Heart left ventricle (tissue), 16 donors: ENCODE measurements around the gene CCDC71. TPM values are rescaled to one million over a fixed set of nuclear protein-coding genes. Genes with fewer than 3 reads are reported as not detected.
A peak's percentile ranks its signal among the peaks of the same experiment; 100 is the strongest.

Experiments used
- ATAC-seq, 4 donors: fragments of 200-7000 bp; cut with Tn5 transposase; one replicate each; pipeline ENCODE4 v1.9.1; 2020 to 2022; ENCODE audit warnings: moderate library complexity in 4 of 4, mild to moderate bottlenecking in 3 of 4, moderate number of reproducible peaks in 1 of 4
- DNase-seq, 5 donors: peaks; one replicate each; pipeline ENCODE4 v3.0.0-alpha.2; 2020
- H3K27ac ChIP-seq, 12 donors: fragments of 200-600 bp; sonication (generic) in 4 of 12; one replicate each; pipeline versions ENCODE4 v1.5.0 to v1.8.0; 2016 to 2022; ENCODE audit warnings: mild to moderate bottlenecking in 2 of 12
- H3K27me3 ChIP-seq, 9 donors: fragments of 200-600 bp; sonication (generic) in 2 of 9; one replicate each; pipeline versions ENCODE4 v1.5.1 to v1.8.0; 2016 to 2022; ENCODE audit warnings: mild to moderate bottlenecking in 3 of 9
- H3K36me3 ChIP-seq, 9 donors: fragments of 200-600 bp; sonication (generic) in 2 of 9; one replicate each; pipeline versions ENCODE4 v1.5.0 to v1.8.0; 2018 to 2022; ENCODE audit warnings: mild to moderate bottlenecking in 2 of 9
- H3K4me1 ChIP-seq, 12 donors: fragments of 200-600 bp; sonication (generic) in 4 of 12; one replicate each; pipeline versions ENCODE4 v1.5.0 to v1.8.0; 2016 to 2022; ENCODE audit warnings: mild to moderate bottlenecking in 3 of 12
- H3K4me3 ChIP-seq, 12 donors: fragments of 200-600 bp; sonication (generic) in 4 of 12; one replicate each; pipeline versions ENCODE4 v1.5.0 to v1.8.0; 2017 to 2022; ENCODE audit warnings: mild to moderate bottlenecking in 9 of 12, moderate library complexity in 4 of 12
- H3K9me3 ChIP-seq, 12 donors: fragments of 200-600 bp; sonication (generic) in 4 of 12; one replicate each; pipeline versions ENCODE4 v1.5.0 to v1.8.0; 2016 to 2022; ENCODE audit warnings: mild to moderate bottlenecking in 1 of 12
- CTCF ChIP-seq, 12 donors: fragments of 200-600 bp; sonication (generic) in 4 of 12; IDR thresholded peaks; one replicate each; pipeline versions ENCODE4 v1.5.0 to v1.8.0; 2018 to 2022; ENCODE audit warnings: antibody characterized with exemption in 12 of 12, mild to moderate bottlenecking in 5 of 12
- POLR2A ChIP-seq, 2 donors: fragments of 450-650 bp; IDR thresholded peaks; one replicate each; pipeline ENCODE4 v1.6.1; 2017; ENCODE audit warnings: antibody characterized with exemption in 2 of 2, mild to moderate bottlenecking in 2 of 2, moderate library complexity in 2 of 2
- WGBS, 4 donors: extraction: QIAGEN DNeasy Blood & Tissue Kit in 2 of 4; methylation state at CpG; one replicate each; pipeline versions ENCODE4 v1.1.5 to v1.1.7; 2013 to 2018; 5-methylcytosine and 5-hydroxymethylcytosine counted together
- intact Hi-C, 10 donors: fragments of 100-400 bp; cut with DNase I; formaldehyde crosslinking; loops; one replicate each; pipeline versions ENCODE4 v1.11.1 to v1.14.2; 2022
- polyA plus RNA-seq, 2 donors: library from polyadenylated mRNA; stranded (reverse); fragments of 200-250 nt; gene quantifications; one replicate each; pipeline ENCODE4 v1.2.3, GENCODE V29; 2013
- total RNA-seq, 9 donors: library from RNA; depleted of rRNA in 2 of 9; stranded (reverse); fragments of >200 nt in 2 of 9; fragmentation: NEBNext Ultra II Directional in 3 of 9; extraction: Animal tissue kit (Norgen Biotek cat#: 25700) in 3 of 9; gene quantifications; one replicate each; pipeline versions ENCODE4 v1.1.0 to v1.2.4, GENCODE V29; 2016 to 2023
- donor health status: ischemic (EF 13 %, LVEDD 7.1; RV severe dilation, severe dysfunction).
- donor health status: healthy with polysubstance abuse.
- donor health status: DM: no; HTN: yes; CAD: no.
- donor health status: DM: no; HTN: no; CAD: no.
- donor health status: ischemic (EF 25% LVEDD 6.9; RV normal size, moderate dysfunction).
- donor health status: ischemic (EF 25% LVEDD 5.7; RV mildly dilated, moderate dysfunction).
- donor health status: healthy.
- donor health status: DM: yes; HTN: yes; CAD: no.
- donor health status: ischemic (EF 35%, LVEDD 5.7; RV mildly dilated, moderate dysfunction).
- donor health status: nonischemic (EF 11% LVEDD 7.7; RV severe dilation, severe dysfunction).
- donor health status: DM: yes; HTN: yes; CAD: no.
- donor health status: PGD.
- donor health status: ischemic (EF 29% LVEDD 5.4; RV normal size, mild dysfunction).
- donor health status: nonischemic (EF 23%, LVEDD 6.1; RV moderate dilation, normal function).

Gene CCDC71
- total and polyA plus RNA-seq, 11 donors, result 9.7 to 24.0 (median 14.6) TPM

GRCh38 chr3:49198161-49198560 lies 32.0 kb upstream of the CCDC71 start:
- H3K27ac ChIP-seq, result peak overlapping the region in 3 of 12 donors; percentile 44 to 81 (median 69)
- H3K4me3 ChIP-seq, result no peak overlapping the region
- TF ChIP-seq POLR2A (IDR thresholded peaks at IDR 0.05), result no peak
- TF ChIP-seq CTCF (IDR thresholded peaks at IDR 0.05), result no peak
- H3K9me3 ChIP-seq, result no peaks in the 10 kb centered on the region
- 81 to 84% (median 83%) methylated on average over 3 of the region's 3 CpGs for WGBS, 4 donors
- no peaks in the 10 kb centered on the region for H3K36me3 ChIP-seq
- DNase-seq, result no peak
- ATAC-seq, result no peak
- no peaks in the 10 kb centered on the region for H3K27me3 ChIP-seq
- intact Hi-C loops, result loop anchor here in 1 of 10 donors (2.0 kb wide), 1 partner anchor 79 kb away; the partner anchor contains the start of gene C3orf62
- peaks cover 0 to 22% (median 5%) of the 10 kb centered on the region in 12 donors for H3K4me1 ChIP-seq

- WGBS, 4 donors, result 43 to 72% (median 47%) methylated on average over 1 of the region's 1 CpG
- ATAC-seq (peak in 3 of 4 donors; percentile 36 to 59 (median 47)), DNase-seq (no peak)
- Histone ChIP-seq H3K9me3 (no peaks in the 10 kb centered on the region), H3K36me3 (no peaks in the 10 kb centered on the region), H3K27ac (peak overlapping the region in 3 of 12 donors; percentile 8 to 23 (median 18)), H3K4me3 (no peak overlapping the region), H3K4me1 (peaks cover 0 to 16% (median 0%) of the 10 kb centered on the region in 12 donors), H3K27me3 (no peaks in the 10 kb centered on the region)
- intact Hi-C loops, result no loop called here
- TF ChIP-seq POLR2A (IDR thresholded peaks at IDR 0.05) (no peak), CTCF (IDR thresholded peaks at IDR 0.05) (no peak)
Observed at GRCh38 chr3:49191741-49192140, 25.6 kb upstream of the CCDC71 start.

GRCh38 chr3:49183873-49184272 lies 17.7 kb upstream of the CCDC71 start:
- H3K27ac ChIP-seq, result no peak overlapping the region
- H3K4me3 ChIP-seq, result no peak overlapping the region
- H3K4me1 ChIP-seq, result peaks cover 0 to 8% (median under 1%) of the 10 kb centered on the region in 12 donors
- ATAC-seq, result no peak
- no peaks in the 10 kb centered on the region for H3K27me3 ChIP-seq
- H3K36me3 ChIP-seq, result peaks cover 0 to under 1% (median 0%) of the 10 kb centered on the region in 9 donors
- no peaks in the 10 kb centered on the region for H3K9me3 ChIP-seq
- no peak for DNase-seq
- WGBS, 4 donors, result 35 to 45% (median 38%) methylated on average over 1 of the region's 1 CpG
- intact Hi-C loops, result no loop called here
- TF ChIP-seq POLR2A (IDR thresholded peaks at IDR 0.05) (no peak), CTCF (IDR thresholded peaks at IDR 0.05) (no peak)

- no peak for ATAC-seq
- Histone ChIP-seq H3K4me3 (no peak overlapping the region), H3K9me3 (no peaks in the 10 kb centered on the region), H3K27ac (no peak overlapping the region), H3K27me3 (no peaks in the 10 kb centered on the region), H3K4me1 (peaks cover 0 to 20% (median 9%) of the 10 kb centered on the region in 12 donors), H3K36me3 (peaks cover 0 to 11% (median 0%) of the 10 kb centered on the region in 9 donors)
- no peak for DNase-seq
- TF ChIP-seq CTCF (IDR thresholded peaks at IDR 0.05) (no peak), POLR2A (IDR thresholded peaks at IDR 0.05) (no peak)
- 91 to 94% (median 93%) methylated on average over 5 to 24 of the region's 24 CpGs for WGBS, 4 donors
- intact Hi-C loops, result no loop called here
Observed at GRCh38 chr3:49182682-49183081, 16.6 kb upstream of the CCDC71 start.
